Spleen (tissue), 7 donors: ENCODE measurements around the gene NEBL.

Experiments used
- CTCF ChIP-seq, 11 experiments: fragments of 200-600 bp in 7 of 11; fragments of 450-650 bp in 4 of 11; sonication (generic) in 4 of 11; IDR thresholded peaks in 8 of 11; conservative IDR thresholded peaks in 3 of 11; 1 replicate in 7 of 11; 2 replicates in 4 of 11; pipeline versions ENCODE4 v1.4.0 to v1.8.0; 2016 to 2021; ENCODE audit warnings: antibody characterized with exemption in 11 of 11, inconsistent platforms in 4 of 11, mild to moderate bottlenecking in 1 of 11
- POLR2A ChIP-seq, 3 donors: fragments of 450-650 bp; IDR thresholded peaks; one replicate each; pipeline ENCODE4 v1.5.1; 2017; ENCODE audit warnings: antibody characterized with exemption in 3 of 3, mild to moderate bottlenecking in 1 of 3
- donor health status: DM: no; HTN: no; CAD: no; lungs with moderate emphysema.
- donor health status: DM: no; HTN: no; CAD: no.
- donor health status: DM: no; HTN: no; CAD: no.

- no peak for TF ChIP-seq CTCF (IDR thresholded peaks at IDR 0.05 in 8 of 11, conservative IDR thresholded peaks at IDR 0.05 in 3 of 11)
- no peak for TF ChIP-seq POLR2A (IDR thresholded peaks at IDR 0.05)
Measured at GRCh38 chr10:20745556-20746375, 151.3 kb downstream of the NEBL start.
